Measurements from ENCODE around the gene MYL6.

- no peak for TF ChIP-seq CTCF (IDR thresholded peaks at IDR 0.05; ENCODE audit: insufficient read depth, low read length)
- no peak for TF ChIP-seq REST (IDR thresholded peaks at IDR 0.05; ENCODE audit: insufficient replicate concordance, low read depth)
- TF ChIP-seq POLR2AphosphoS5 (IDR thresholded peaks at IDR 0.05; ENCODE audit: low read depth), result no peak
- no peak for TF ChIP-seq SPI1 (IDR thresholded peaks at IDR 0.05; ENCODE audit: borderline replicate concordance, low read depth)
- no peak for TF ChIP-seq GABPA (IDR thresholded peaks at IDR 0.05; ENCODE audit: low read depth)
These were observed 27.3 kb upstream of the MYL6 start for GRCh38 chr12:56130876-56131275.

All from HL-60 (cell line).